Neuronal stem cell (in vitro differentiated cells): Measurements from ENCODE around the gene IGF2R.

ENCODE experiments used
- DNase-seq: peaks from one replicate; pipeline ENCODE4 v3.0.0-alpha.2; 2013; ENCODE audit warnings: low spot score
- H2AFZ ChIP-seq: one replicate; pipeline ENCODE4 v1.6.1; 2013; ENCODE audit warnings: mild to moderate bottlenecking, low read length, inconsistent platforms
- H2AK5ac ChIP-seq: 2 replicates; pipeline ENCODE4 v1.6.1; 2013; ENCODE audit warnings: low read depth, mild to moderate bottlenecking, inconsistent platforms, low read length, moderate library complexity, mixed read lengths
- H2BK120ac ChIP-seq: 2 replicates; pipeline ENCODE4 v1.6.1; 2013; ENCODE audit warnings: low read depth, mild to moderate bottlenecking, inconsistent platforms, low read length, moderate library complexity, mixed read lengths
- H2BK12ac ChIP-seq: one replicate; pipeline ENCODE4 v1.6.1; 2013; ENCODE audit warnings: low read length, inconsistent platforms
- H2BK15ac ChIP-seq: 2 replicates; pipeline ENCODE4 v1.6.1; 2013; ENCODE audit warnings: mild to moderate bottlenecking, low read length, inconsistent platforms, mixed read lengths
- H2BK5ac ChIP-seq: one replicate; pipeline ENCODE4 v1.6.1; 2013; ENCODE audit warnings: inconsistent platforms, mild to moderate bottlenecking, low read length, moderate library complexity
- H3K14ac ChIP-seq: one replicate; pipeline ENCODE4 v1.6.1; 2013; ENCODE audit warnings: low read length, inconsistent platforms
- H3K18ac ChIP-seq: 2 replicates; pipeline ENCODE4 v1.6.1; 2013; ENCODE audit warnings: low read length, inconsistent platforms
- H3K23ac ChIP-seq: 2 replicates; pipeline ENCODE4 v1.6.1; 2013; ENCODE audit warnings: low read depth, mild to moderate bottlenecking, mixed read lengths, low read length, inconsistent platforms; ENCODE audit not compliant: poor library complexity
- H3K27ac ChIP-seq: replicated peaks from 3 replicates; pipeline ENCODE4 v1.5.1; 2013; ENCODE audit warnings: low read length, inconsistent platforms
- H3K27me3 ChIP-seq, 3 experiments: 2 replicates each; pipeline ENCODE4 v1.6.1; 2013; ENCODE audit warnings: low read length in 3 of 3, mild to moderate bottlenecking in 2 of 3, inconsistent platforms in 1 of 3, low read depth in 1 of 3, mixed read lengths in 1 of 3, moderate library complexity in 1 of 3; ENCODE audit not compliant: control insufficient read depth in 3 of 3, insufficient read depth in 3 of 3
- H3K36me3 ChIP-seq, 2 donors: replicated peaks in 1 of 2; 2 replicates each; pipeline ENCODE4 v1.6.1; 2013; ENCODE audit warnings: low read length in 2 of 2; ENCODE audit not compliant: control insufficient read depth in 2 of 2, insufficient read depth in 2 of 2
- H3K4ac ChIP-seq: 2 replicates; pipeline ENCODE4 v1.6.1; 2013; ENCODE audit warnings: inconsistent platforms, mild to moderate bottlenecking, low read length, moderate library complexity
- H3K4me1 ChIP-seq, 2 donors: 1 replicate in 1 of 2; 2 replicates in 1 of 2; pipeline ENCODE4 v1.6.1; 2013; ENCODE audit warnings: low read length in 2 of 2, low read depth in 1 of 2; ENCODE audit not compliant: control insufficient read depth in 2 of 2, insufficient read depth in 1 of 2
- H3K4me2 ChIP-seq: one replicate; pipeline ENCODE4 v1.6.1; 2013; ENCODE audit warnings: mild to moderate bottlenecking, low read length, inconsistent platforms; ENCODE audit not compliant: insufficient read depth, poor library complexity, severe bottlenecking
- H3K4me3 ChIP-seq, 2 donors: 2 replicates each; pipeline ENCODE4 v1.5.1; 2013; ENCODE audit warnings: low read length in 2 of 2, mild to moderate bottlenecking in 2 of 2, inconsistent platforms in 1 of 2, moderate library complexity in 1 of 2
- H3K79me1 ChIP-seq: one replicate; pipeline ENCODE4 v1.6.1; 2013; ENCODE audit warnings: low read depth, mild to moderate bottlenecking, inconsistent platforms, low read length, moderate library complexity
- H3K9ac ChIP-seq: one replicate; pipeline ENCODE4 v1.6.1; 2013; ENCODE audit warnings: mild to moderate bottlenecking, low read depth, low read length, inconsistent platforms; ENCODE audit not compliant: poor library complexity
- H3K9me3 ChIP-seq, 2 donors: replicated peaks in 1 of 2; 2 replicates each; pipeline versions ENCODE3 to v1.6.1; 2013; ENCODE audit warnings: low read length in 2 of 2, mild to moderate bottlenecking in 2 of 2, inconsistent platforms in 1 of 2, low read depth in 1 of 2, mixed read lengths in 1 of 2, moderate library complexity in 1 of 2; ENCODE audit not compliant: control insufficient read depth in 2 of 2, insufficient read depth in 1 of 2
- H4K8ac ChIP-seq: one replicate; pipeline ENCODE4 v1.6.1; 2013; ENCODE audit warnings: low read depth, mild to moderate bottlenecking, inconsistent platforms, low read length, moderate library complexity
- H4K91ac ChIP-seq: one replicate; pipeline ENCODE4 v1.6.1; 2013; ENCODE audit warnings: low read length, low read depth, mild to moderate bottlenecking, inconsistent platforms; ENCODE audit not compliant: poor library complexity
- WGBS, 2 donors: extraction: QIAGEN DNeasy Blood & Tissue Kit; methylation state at CpG; one replicate each; pipeline ENCODE4 v1.1.7; 2013; ENCODE audit warnings: missing lambda C conversion rate in 2 of 2, mixed read lengths in 1 of 2; ENCODE audit not compliant: insufficient read length in 2 of 2, insufficient replicate concordance in 1 of 2; ENCODE audit errors: extremely low coverage in 2 of 2; 5-methylcytosine and 5-hydroxymethylcytosine counted together

The IGF2R gene

GRCh38 chr6:160093061-160093460 is 124.2 kb downstream of the IGF2R start:
- Histone ChIP-seq H2BK15ac (no peak overlapping the region), H2BK12ac (no peak overlapping the region), H3K23ac (no peak overlapping the region), H3K36me3 (peaks cover 60 to 94% of the 10 kb centered on the region in 2 donors), H3K14ac (no peak overlapping the region), H4K8ac (no peak overlapping the region), H3K9me3 (no peaks in the 10 kb centered on the region), H3K4me3 (no peak overlapping the region), H2BK5ac (no peak overlapping the region), H3K9ac (no peak overlapping the region), H3K27ac (no peak overlapping the region), H3K79me1 (peaks cover 2% of the 10 kb centered on the region), H3K4ac (no peak overlapping the region), H3K18ac (no peak overlapping the region), H3K27me3 (no peaks in the 10 kb centered on the region), H2AK5ac (no peak overlapping the region), H3K4me1 (no peaks in the 10 kb centered on the region), H2AFZ (no peak overlapping the region), H4K91ac (no peak overlapping the region), H3K4me2 (no peak overlapping the region), H2BK120ac (no peak overlapping the region)
- WGBS, 2 donors = no CpG with 5 or more reads among the region's 7 CpGs
- DNase-seq = no peak

- H3K27me3 ChIP-seq = no peaks in the 10 kb centered on the region
- H3K4ac ChIP-seq = no peak overlapping the region
- H2BK15ac ChIP-seq = no peak overlapping the region
- H3K36me3 ChIP-seq = peaks cover 53 to 94% of the 10 kb centered on the region in 2 donors
- no peak overlapping the region for H3K4me3 ChIP-seq
- no peaks in the 10 kb centered on the region for H3K9me3 ChIP-seq
- H2AFZ ChIP-seq = no peak overlapping the region
- no peaks in the 10 kb centered on the region for H3K4me1 ChIP-seq
- no peak overlapping the region for H3K27ac ChIP-seq
- H3K79me1 ChIP-seq = peaks cover 2% of the 10 kb centered on the region
- H4K91ac ChIP-seq = no peak overlapping the region
- no peak overlapping the region for H2BK5ac ChIP-seq
- H3K4me2 ChIP-seq = no peak overlapping the region
- no CpG with 5 or more reads among the region's 4 CpGs for WGBS, 2 donors
- H3K9ac ChIP-seq = no peak overlapping the region
- no peak overlapping the region for H4K8ac ChIP-seq
- no peak overlapping the region for H2BK12ac ChIP-seq
- H2BK120ac ChIP-seq = no peak overlapping the region
- no peak for DNase-seq
- H3K14ac ChIP-seq = no peak overlapping the region
- no peak overlapping the region for H2AK5ac ChIP-seq
- no peak overlapping the region for H3K18ac ChIP-seq
- H3K23ac ChIP-seq = no peak overlapping the region
Measured at GRCh38 chr6:160093946-160094345, 125.1 kb downstream of the IGF2R start.

- Histone ChIP-seq H3K4me2 (no peak overlapping the region), H2BK5ac (no peak overlapping the region), H2BK12ac (no peak overlapping the region), H4K8ac (no peak overlapping the region), H2BK15ac (no peak overlapping the region), H3K18ac (no peak overlapping the region), H2BK120ac (no peak overlapping the region), H3K9me3 (no peaks in the 10 kb centered on the region), H3K9ac (no peak overlapping the region), H3K4ac (no peak overlapping the region), H3K27ac (no peak overlapping the region), H3K27me3 (no peaks in the 10 kb centered on the region), H4K91ac (no peak overlapping the region), H3K79me1 (peaks cover 2% of the 10 kb centered on the region), H3K14ac (no peak overlapping the region), H2AFZ (no peak overlapping the region), H3K23ac (no peak overlapping the region), H3K36me3 (peaks cover 43 to 92% of the 10 kb centered on the region in 2 donors), H3K4me1 (no peaks in the 10 kb centered on the region), H3K4me3 (no peak overlapping the region), H2AK5ac (no peak overlapping the region)
- no peak for DNase-seq
- no CpG with 5 or more reads among the region's 8 CpGs for WGBS, 2 donors
Measured at GRCh38 chr6:160095146-160095845, 126.4 kb downstream of the IGF2R start.

- H3K27ac ChIP-seq = no peak overlapping the region
- no peak overlapping the region for H3K14ac ChIP-seq
- H3K4me2 ChIP-seq = no peak overlapping the region
- H2BK5ac ChIP-seq = no peak overlapping the region
- no peak for DNase-seq
- no peaks in the 10 kb centered on the region for H3K4me1 ChIP-seq
- H3K23ac ChIP-seq = peak overlapping the region; percentile 52
- H3K4me3 ChIP-seq = no peak overlapping the region
- no peak overlapping the region for H4K91ac ChIP-seq
- no peak overlapping the region for H3K18ac ChIP-seq
- H2BK15ac ChIP-seq = no peak overlapping the region
- H2BK12ac ChIP-seq = no peak overlapping the region
- WGBS, 2 donors = no CpG with 5 or more reads among the region's 23 CpGs
- no peak overlapping the region for H4K8ac ChIP-seq
- H3K79me1 ChIP-seq = peaks cover 5% of the 10 kb centered on the region
- H2BK120ac ChIP-seq = no peak overlapping the region
- no peaks in the 10 kb centered on the region for H3K9me3 ChIP-seq
- no peak overlapping the region for H3K4ac ChIP-seq
- no peak overlapping the region for H2AFZ ChIP-seq
- H3K9ac ChIP-seq = no peak overlapping the region
- no peak overlapping the region for H2AK5ac ChIP-seq
- peaks cover 23 to 96% of the 10 kb centered on the region in 2 donors for H3K36me3 ChIP-seq
- no peaks in the 10 kb centered on the region for H3K27me3 ChIP-seq
Measured at GRCh38 chr6:160101277-160102205, 132.7 kb downstream of the IGF2R start.
